Smooth muscle cell (in vitro differentiated cells): ENCODE data around the gene NEGR1. TPM values are rescaled to one million over a fixed set of nuclear protein-coding genes. Genes with fewer than 3 reads are reported as not detected.

ENCODE experiments used
- DNase-seq: peaks from one replicate; lab custom pipeline; 2025; ENCODE audit not compliant: unreplicated experiment; lab: John Stamatoyannopoulos, UW
- H2AFZ ChIP-seq: fragments of 200-600 bp; sonication (generic); 2 replicates; pipeline ENCODE4 v1.6.0; 2016; ENCODE audit warnings: antibody characterized with exemption, low read depth, mild to moderate bottlenecking
- H3F3A ChIP-seq: fragments of 200-600 bp; sonication (generic); 2 replicates; pipeline ENCODE4 v1.6.0; 2017; ENCODE audit warnings: antibody characterized with exemption, low read depth
- H3K27ac ChIP-seq: fragments of 200-600 bp; sonication (generic); 2 replicates; pipeline ENCODE4 v1.5.1; 2016; ENCODE audit warnings: low read depth, mild to moderate bottlenecking
- H3K27me3 ChIP-seq: fragments of 200-600 bp; sonication (generic); 2 replicates; pipeline ENCODE4 v1.6.1; 2016; ENCODE audit warnings: low read depth, mild to moderate bottlenecking
- H3K36me3 ChIP-seq: fragments of 200-600 bp; sonication (generic); 2 replicates; pipeline ENCODE4 v1.5.1; 2016; ENCODE audit warnings: low read depth
- H3K4me1 ChIP-seq: fragments of 200-600 bp; sonication (generic); 2 replicates; pipeline ENCODE4 v1.5.1; 2016; ENCODE audit warnings: low read depth
- H3K4me2 ChIP-seq: fragments of 200-600 bp; sonication (generic); 2 replicates; pipeline ENCODE4 v1.6.0; 2016; ENCODE audit warnings: mild to moderate bottlenecking
- H3K4me3 ChIP-seq: fragments of 200-600 bp; sonication (generic); 2 replicates; pipeline ENCODE4 v1.5.1; 2016; ENCODE audit warnings: mild to moderate bottlenecking
- H3K79me2 ChIP-seq: fragments of 200-600 bp; sonication (generic); 2 replicates; pipeline ENCODE4 v1.6.0; 2016; ENCODE audit warnings: low read depth, mild to moderate bottlenecking
- H3K9ac ChIP-seq: fragments of 200-600 bp; sonication (generic); 2 replicates; pipeline ENCODE4 v1.6.0; 2016; ENCODE audit warnings: low read depth
- H3K9me3 ChIP-seq: fragments of 200-600 bp; sonication (generic); replicated peaks from 2 replicates; pipeline ENCODE4 v1.5.1; 2016; ENCODE audit warnings: low read depth
- H4K20me1 ChIP-seq: fragments of 200-600 bp; sonication (generic); 2 replicates; pipeline ENCODE4 v1.6.0; 2016; ENCODE audit warnings: low read depth
- WGBS: methylation state at CpG from one replicate; pipeline ENCODE4 v1.1.7; 2016; ENCODE audit warnings: low lambda C conversion rate; 5-methylcytosine and 5-hydroxymethylcytosine counted together
- polyA plus RNA-seq: library from polyadenylated mRNA; unstranded; fragments of >200 nt; fragmentation: Nextera tagmentation; extraction: Ambion mirVana; gene quantifications from 2 replicates; pipeline ENCODE4 v1.2.1, GENCODE V29; 2016
- total RNA-seq: library from RNA; depleted of rRNA; stranded (reverse); fragments of >200 nt; gene quantifications from 2 replicates; pipeline ENCODE4 v1.2.3, GENCODE V29; 2014
- TF ChIP-seq, protein P1 (sequence below): fragments of 200-600 bp; sonication (generic); IDR thresholded peaks from 2 replicates; pipeline ENCODE4 v1.5.1; 2017; ENCODE audit warnings: borderline replicate concordance, mild to moderate bottlenecking, antibody characterized with exemption; ENCODE audit not compliant: insufficient read depth, poor library complexity, severe bottlenecking

NEGR1 gene
- total and polyA plus RNA-seq, 2 experiments from 2014 or later: 0.02 to 0.09 TPM

DNA sequence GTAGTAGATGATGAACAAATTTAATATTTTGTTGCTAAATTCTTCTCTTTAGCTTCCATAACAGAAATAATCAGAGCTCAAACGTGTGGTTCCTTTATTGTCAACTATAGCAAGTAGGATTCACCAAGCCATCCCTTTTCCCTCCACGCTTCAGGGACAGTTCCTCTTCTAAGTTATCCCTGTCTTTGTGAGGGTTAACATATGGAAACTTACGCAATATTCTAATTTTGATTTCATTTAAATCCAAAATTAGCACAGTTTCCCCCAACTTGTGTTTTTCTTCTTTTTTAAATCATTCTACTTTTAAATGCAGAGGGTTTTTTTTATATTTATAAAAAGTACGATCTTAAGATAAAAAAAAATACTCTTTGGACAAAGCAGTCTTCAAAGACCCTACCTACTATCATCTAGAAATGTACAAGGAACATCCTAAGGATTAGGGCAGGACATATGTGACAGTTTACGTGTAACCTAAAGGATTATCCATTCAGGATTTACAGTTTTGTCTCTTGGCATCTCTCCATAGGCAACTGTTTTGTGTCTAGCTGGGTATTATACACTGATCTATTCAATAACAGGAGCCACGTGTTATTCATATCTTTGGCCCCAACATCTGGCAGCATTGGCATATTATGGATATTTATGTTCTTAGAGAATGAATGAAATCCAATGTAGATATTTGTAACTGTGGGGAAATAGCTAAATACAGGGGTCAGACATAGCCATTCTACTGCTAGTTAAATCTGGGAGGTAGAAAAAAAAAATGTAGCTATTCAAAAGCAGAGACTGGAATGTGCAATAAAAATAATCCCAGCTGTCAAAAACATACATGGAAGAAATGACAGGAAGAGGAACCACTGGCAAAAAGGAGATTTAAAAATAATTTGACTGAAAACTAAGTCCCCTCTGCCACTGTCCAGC lies 272.9 kb downstream of the NEGR1 start:
- DNase-seq: no peak
- no peaks in the 10 kb centered on the region for H4K20me1 ChIP-seq
- no peak overlapping the region for H2AFZ ChIP-seq

DNA sequence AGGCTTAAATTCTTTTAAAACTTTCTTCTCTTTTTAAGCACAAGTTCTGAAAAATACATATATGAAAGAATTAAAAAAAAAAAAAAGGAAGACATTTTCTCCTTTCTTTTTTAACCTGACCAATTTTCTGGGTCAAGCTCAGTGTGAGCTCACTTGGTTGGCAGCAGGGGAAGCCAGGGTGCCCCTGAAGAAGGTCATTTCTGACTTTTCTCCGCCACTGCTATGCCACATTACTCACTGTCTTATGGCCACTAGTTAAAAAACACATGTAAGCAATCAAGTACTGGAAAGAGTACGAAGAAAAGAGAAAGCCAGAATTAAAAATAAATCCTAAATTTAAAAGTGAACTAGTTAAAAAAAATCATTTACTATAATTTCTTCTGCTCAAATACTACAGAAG lies 275.0 kb downstream of the NEGR1 start:
- Histone ChIP-seq H3K27me3 (no peaks in the 10 kb centered on the region), H3K9ac (no peak overlapping the region), H4K20me1 (no peaks in the 10 kb centered on the region), H3F3A (no peaks in the 10 kb centered on the region), H3K4me1 (no peaks in the 10 kb centered on the region), H3K79me2 (no peaks in the 10 kb centered on the region), H3K9me3 (no peaks in the 10 kb centered on the region), H3K4me3 (no peak overlapping the region), H3K4me2 (no peak overlapping the region), H3K36me3 (no peaks in the 10 kb centered on the region), H3K27ac (no peak overlapping the region), H2AFZ (peak overlapping the region; percentile 58)
- TF ChIP-seq, protein P1, sequence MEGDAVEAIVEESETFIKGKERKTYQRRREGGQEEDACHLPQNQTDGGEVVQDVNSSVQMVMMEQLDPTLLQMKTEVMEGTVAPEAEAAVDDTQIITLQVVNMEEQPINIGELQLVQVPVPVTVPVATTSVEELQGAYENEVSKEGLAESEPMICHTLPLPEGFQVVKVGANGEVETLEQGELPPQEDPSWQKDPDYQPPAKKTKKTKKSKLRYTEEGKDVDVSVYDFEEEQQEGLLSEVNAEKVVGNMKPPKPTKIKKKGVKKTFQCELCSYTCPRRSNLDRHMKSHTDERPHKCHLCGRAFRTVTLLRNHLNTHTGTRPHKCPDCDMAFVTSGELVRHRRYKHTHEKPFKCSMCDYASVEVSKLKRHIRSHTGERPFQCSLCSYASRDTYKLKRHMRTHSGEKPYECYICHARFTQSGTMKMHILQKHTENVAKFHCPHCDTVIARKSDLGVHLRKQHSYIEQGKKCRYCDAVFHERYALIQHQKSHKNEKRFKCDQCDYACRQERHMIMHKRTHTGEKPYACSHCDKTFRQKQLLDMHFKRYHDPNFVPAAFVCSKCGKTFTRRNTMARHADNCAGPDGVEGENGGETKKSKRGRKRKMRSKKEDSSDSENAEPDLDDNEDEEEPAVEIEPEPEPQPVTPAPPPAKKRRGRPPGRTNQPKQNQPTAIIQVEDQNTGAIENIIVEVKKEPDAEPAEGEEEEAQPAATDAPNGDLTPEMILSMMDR: no peak
- DNase-seq: no peak
- 83% methylated on average over 2 of the region's 2 CpGs for WGBS

More for the DNA sequence above, 272.9 kb downstream of the NEGR1 start:
- H3K36me3 ChIP-seq: no peaks in the 10 kb centered on the region
- H3K27me3 ChIP-seq: no peaks in the 10 kb centered on the region
- H3K9me3 ChIP-seq: no peaks in the 10 kb centered on the region
- H3K9ac ChIP-seq: no peak overlapping the region
- 82% methylated on average over 6 of the region's 6 CpGs for WGBS
- H3K4me3 ChIP-seq: no peak overlapping the region
- TF ChIP-seq, protein P1: no peak
- no peak overlapping the region for H3K27ac ChIP-seq
- H3K4me2 ChIP-seq: no peak overlapping the region
- H3K4me1 ChIP-seq: no peaks in the 10 kb centered on the region
- no peaks in the 10 kb centered on the region for H3K79me2 ChIP-seq
- no peaks in the 10 kb centered on the region for H3F3A ChIP-seq

DNA sequence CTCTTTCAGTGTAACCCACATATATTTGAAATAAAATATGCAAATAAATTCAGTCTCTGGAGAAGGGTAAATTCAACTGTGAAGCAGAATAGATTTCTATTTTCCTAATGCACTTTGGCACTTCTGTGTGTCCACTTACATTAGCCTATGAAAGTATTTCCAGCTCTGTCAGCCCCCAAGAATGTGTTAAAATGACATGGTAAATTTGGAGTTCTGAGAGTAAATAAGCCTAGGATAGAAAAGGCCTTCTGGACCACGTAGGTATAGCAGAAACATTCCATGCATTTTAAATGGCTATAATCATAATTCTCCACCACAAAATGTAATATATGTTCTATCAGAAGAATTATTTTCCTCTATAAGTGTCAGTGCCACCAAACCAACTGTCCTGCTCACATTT lies 276.2 kb downstream of the NEGR1 start:
- H3K4me1 ChIP-seq: no peaks in the 10 kb centered on the region
- no peaks in the 10 kb centered on the region for H3K36me3 ChIP-seq
- no peaks in the 10 kb centered on the region for H3K27me3 ChIP-seq
- H2AFZ ChIP-seq: no peak overlapping the region
- no peak overlapping the region for H3K4me3 ChIP-seq
- TF ChIP-seq, protein P1: no peak
- no peaks in the 10 kb centered on the region for H3K9me3 ChIP-seq
- H3K27ac ChIP-seq: no peak overlapping the region
- H3K79me2 ChIP-seq: no peaks in the 10 kb centered on the region
- DNase-seq: no peak
- WGBS: 35% methylated on average over 1 of the region's 1 CpG
- H3K9ac ChIP-seq: no peak overlapping the region
- no peak overlapping the region for H3K4me2 ChIP-seq
- H4K20me1 ChIP-seq: no peaks in the 10 kb centered on the region
- H3F3A ChIP-seq: no peaks in the 10 kb centered on the region
